OCI-LY3 (cell line): ENCODE results near the gene NADK.

ENCODE experiments used
- H2AFZ ChIP-seq: fragments of 200-600, 300-600 bp; shearing (Covaris generic); 2 replicates; pipeline ENCODE4 v1.6.0; 2014; ENCODE audit warnings: antibody characterized with exemption, low read depth, low read length
- H3K27ac ChIP-seq: fragments of 200-600, 300-600 bp; sonication (generic); 2 replicates; pipeline ENCODE4 v1.5.1; 2014; ENCODE audit warnings: mild to moderate bottlenecking, low read length, moderate library complexity, mixed read lengths
- H3K27me3 ChIP-seq: fragments of 200-600, 300-600 bp; sonication (generic); 2 replicates; pipeline ENCODE4 v1.6.1; 2014; ENCODE audit warnings: low read depth, low read length, mixed read lengths
- H3K36me3 ChIP-seq: fragments of 200-600, 300-600 bp; sonication (generic); replicated peaks from 2 replicates; pipeline ENCODE3; 2014; ENCODE audit warnings: low read depth, low read length, mixed read lengths
- H3K4me1 ChIP-seq: fragments of 300-600, 200-600 bp; sonication (generic); 2 replicates; pipeline ENCODE4 v1.6.1; 2014; ENCODE audit warnings: low read length, mixed read lengths
- H3K4me2 ChIP-seq: fragments of 200-600, 300-600 bp; sonication (generic); 2 replicates; pipeline ENCODE4 v1.6.1; 2014; ENCODE audit warnings: low read length, mixed read lengths
- H3K4me3 ChIP-seq: fragments of 300-600, 200-600 bp; sonication (generic); 2 replicates; pipeline ENCODE4 v1.5.1; 2014; ENCODE audit warnings: antibody characterized with exemption, mild to moderate bottlenecking, low read length, moderate library complexity
- H3K79me2 ChIP-seq: fragments of 300-600, 200-600 bp; shearing (Covaris generic); 2 replicates; pipeline ENCODE4 v1.6.1; 2014; ENCODE audit warnings: mild to moderate bottlenecking, low read length, mixed read lengths
- H3K9ac ChIP-seq: fragments of 300-600, 200-600 bp; shearing (Covaris generic); 2 replicates; pipeline ENCODE4 v1.6.0; 2014; ENCODE audit warnings: mild to moderate bottlenecking, low read length, moderate library complexity
- H3K9me3 ChIP-seq: fragments of 200-600, 300-600 bp; shearing (Covaris generic); 2 replicates; pipeline ENCODE4 v1.6.1; 2014; ENCODE audit warnings: low read length, mixed read lengths; ENCODE audit not compliant: insufficient read depth
- H4K20me1 ChIP-seq: fragments of 200-600, 300-600 bp; sonication (generic); 2 replicates; pipeline ENCODE4 v1.6.1; 2016; ENCODE audit warnings: low read length, mixed read lengths; ENCODE audit not compliant: insufficient read depth
- CTCF ChIP-seq: fragments of 200-600, 300-600 bp; sonication (generic); IDR thresholded peaks from 2 replicates; pipeline ENCODE4 v1.5.1; 2014; ENCODE audit warnings: antibody characterized with exemption, low read length, low read depth
- EZH2phosphoT487 ChIP-seq: fragments of 200-600 bp; shearing (Covaris generic); IDR thresholded peaks from 2 replicates; pipeline ENCODE4 v1.6.1; 2018; ENCODE audit warnings: antibody characterized with exemption, mixed run types, low read depth

The NADK gene

DNA sequence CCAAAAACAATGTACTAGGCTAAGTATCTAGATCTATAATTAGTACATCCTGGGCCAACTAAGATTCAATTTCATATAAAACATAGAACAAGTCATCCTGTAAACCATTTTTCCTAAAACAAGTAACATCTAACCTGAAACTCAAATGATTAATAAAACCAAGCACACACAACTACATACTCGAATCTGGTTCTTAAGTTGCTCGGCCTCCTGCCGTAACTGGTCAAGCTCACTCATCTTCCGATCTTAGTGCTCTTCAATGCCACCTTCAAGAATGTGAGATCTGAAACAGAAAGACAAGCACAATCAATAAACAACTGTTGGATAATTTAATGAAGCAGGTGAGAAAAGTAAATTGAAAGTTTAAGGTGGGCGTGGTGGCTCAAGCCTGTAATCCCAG lies 46.9 kb upstream of the NADK start:
- Histone ChIP-seq H3K4me2 (no peak overlapping the region), H3K79me2 (peaks cover 85% of the 10 kb centered on the region), H3K9me3 (no peaks in the 10 kb centered on the region), H3K36me3 (peaks cover 41% of the 10 kb centered on the region), H3K9ac (no peak overlapping the region), H3K27ac (no peak overlapping the region), H3K4me1 (peaks cover 30% of the 10 kb centered on the region), H2AFZ (no peak overlapping the region), H3K4me3 (no peak overlapping the region), H4K20me1 (peaks cover 51% of the 10 kb centered on the region), H3K27me3 (no peaks in the 10 kb centered on the region)
- no peak for TF ChIP-seq EZH2phosphoT487
- no peak for TF ChIP-seq CTCF

GRCh38 chr1:1819762-1820161 lies 41.5 kb upstream of the NADK start:
- H4K20me1 ChIP-seq, result peaks cover 8% of the 10 kb centered on the region; the same call in 1 of the 2 replicates
- H3K9ac ChIP-seq, result no peak overlapping the region
- no peak overlapping the region for H2AFZ ChIP-seq
- H3K4me1 ChIP-seq, result no peaks in the 10 kb centered on the region
- H3K4me3 ChIP-seq, result no peak overlapping the region
- peaks cover 58% of the 10 kb centered on the region for H3K79me2 ChIP-seq
- no peaks in the 10 kb centered on the region for H3K9me3 ChIP-seq
- no peak overlapping the region for H3K27ac ChIP-seq
- peaks cover 47% of the 10 kb centered on the region for H3K36me3 ChIP-seq
- H3K27me3 ChIP-seq, result no peaks in the 10 kb centered on the region
- TF ChIP-seq CTCF, result no peak
- TF ChIP-seq EZH2phosphoT487, result no peak
- no peak overlapping the region for H3K4me2 ChIP-seq

- H3K27ac ChIP-seq, result no peak overlapping the region
- H4K20me1 ChIP-seq, result peaks cover 5% of the 10 kb centered on the region; the same call in 1 of the 2 replicates
- peaks cover 44% of the 10 kb centered on the region for H3K36me3 ChIP-seq
- no peak overlapping the region for H3K4me2 ChIP-seq
- TF ChIP-seq CTCF, result no peak
- TF ChIP-seq EZH2phosphoT487, result no peak
- no peak overlapping the region for H3K9ac ChIP-seq
- no peak overlapping the region for H3K4me3 ChIP-seq
- H2AFZ ChIP-seq, result no peak overlapping the region
- no peaks in the 10 kb centered on the region for H3K9me3 ChIP-seq
- H3K4me1 ChIP-seq, result no peaks in the 10 kb centered on the region
- peaks cover 42% of the 10 kb centered on the region for H3K79me2 ChIP-seq
- no peaks in the 10 kb centered on the region for H3K27me3 ChIP-seq
These were observed 39.0 kb upstream of the NADK start for GRCh38 chr1:1817221-1817620.

- Histone ChIP-seq H3K4me2 (no peak overlapping the region), H3K36me3 (peaks cover 36% of the 10 kb centered on the region), H2AFZ (no peak overlapping the region), H3K4me1 (no peaks in the 10 kb centered on the region), H3K9me3 (no peaks in the 10 kb centered on the region), H3K79me2 (peaks cover 29% of the 10 kb centered on the region), H3K27me3 (no peaks in the 10 kb centered on the region), H4K20me1 (no peaks in the 10 kb centered on the region), H3K9ac (no peak overlapping the region), H3K27ac (no peak overlapping the region), H3K4me3 (no peak overlapping the region)
- TF ChIP-seq EZH2phosphoT487 (no peak), CTCF (no peak)
These were observed 37.5 kb upstream of the NADK start for GRCh38 chr1:1815606-1816281.
